B cell (primary cell): Measurements from ENCODE around the gene CACNA2D2. TPM values are rescaled to one million over a fixed set of nuclear protein-coding genes. Genes with fewer than 3 reads are reported as not detected.
A peak's percentile ranks its signal among the peaks of the same experiment; 100 is the strongest.

Source experiments
- ATAC-seq: fragments of 200-7000 bp; cut with Tn5 transposase; one replicate; pipeline ENCODE4 v1.10.0; 2021; ENCODE audit warnings: low read depth, mild to moderate bottlenecking, moderate number of reproducible peaks, moderate library complexity
- CTCF ChIA-PET: fragments of 350-600 bp; sonication (Branson Sonifier 250); formaldehyde crosslinking; loops from one replicate; lab custom pipeline; 2021; ENCODE audit warnings: antibody characterized with exemption, inconsistent platforms; lab: Charles Lee
- POLR2A ChIA-PET: fragments of 350-600 bp; sonication (Branson Sonifier 250); formaldehyde crosslinking; loops from one replicate; lab custom pipeline; 2021; ENCODE audit warnings: antibody characterized with exemption; lab: Charles Lee
- DNase-seq: peaks from one replicate; pipeline ENCODE4 v3.0.0; 2013
- H2AFZ ChIP-seq: 2 replicates; pipeline ENCODE4 v1.6.1; 2012; ENCODE audit warnings: mild to moderate bottlenecking, low read depth, low read length; ENCODE audit not compliant: insufficient read depth, poor library complexity, severe bottlenecking
- H3K27ac ChIP-seq, 2 donors: 1 replicate in 1 of 2; 2 replicates in 1 of 2; pipeline ENCODE4 v1.5.1; 2012 to 2013; ENCODE audit warnings: low read length in 2 of 2, mild to moderate bottlenecking in 2 of 2, moderate library complexity in 1 of 2
- H3K27me3 ChIP-seq, 4 experiments: fragments of 200-600 bp in 1 of 4; sonication (generic) in 1 of 4; replicated peaks in 1 of 4; 1 replicate in 2 of 4; 2 replicates in 2 of 4; pipeline versions ENCODE4 v1.6.1 to v1.7.0; 2013 to 2016; ENCODE audit warnings: low read length in 3 of 4, mild to moderate bottlenecking in 2 of 4, mixed read lengths in 1 of 4, moderate library complexity in 1 of 4; ENCODE audit not compliant: insufficient read depth in 4 of 4, control insufficient read depth in 3 of 4; ENCODE audit errors: control extremely low read depth in 1 of 4
- H3K36me3 ChIP-seq, 2 experiments: replicated peaks in 1 of 2; 1 replicate in 1 of 2; 2 replicates in 1 of 2; pipeline versions ENCODE4 v1.6.1 to v1.7.1; 2013; ENCODE audit warnings: low read length in 1 of 2; ENCODE audit not compliant: insufficient read depth in 2 of 2, control insufficient read depth in 1 of 2; ENCODE audit errors: control extremely low read depth in 1 of 2, extremely low read depth in 1 of 2
- H3K4me1 ChIP-seq, 2 donors: fragments of 200-600 bp in 1 of 2; sonication (generic) in 1 of 2; 1 replicate in 1 of 2; 2 replicates in 1 of 2; pipeline versions ENCODE4 v1.5.1 to v1.6.1; 2013 to 2017; ENCODE audit warnings: low read length in 2 of 2; ENCODE audit not compliant: control insufficient read depth in 2 of 2, insufficient read depth in 2 of 2
- H3K4me2 ChIP-seq: replicated peaks from 2 replicates; pipeline ENCODE3; 2012; ENCODE audit warnings: mild to moderate bottlenecking, low read depth, low read length; ENCODE audit not compliant: poor library complexity, severe bottlenecking
- H3K4me3 ChIP-seq, 5 experiments: fragments of 200-600 bp in 1 of 5; sonication (generic) in 1 of 5; 1 replicate in 3 of 5; 2 replicates in 2 of 5; pipeline versions ENCODE4 v1.5.1 to v1.7.0; 2011 to 2016; ENCODE audit warnings: low read length in 4 of 5, mild to moderate bottlenecking in 4 of 5, low read depth in 2 of 5, control low read depth in 1 of 5, moderate library complexity in 1 of 5; ENCODE audit not compliant: insufficient read depth in 1 of 5; ENCODE audit errors: control extremely low read depth in 1 of 5, extremely low read depth in 1 of 5
- H3K79me2 ChIP-seq: fragments of 200-600 bp; sonication (generic); one replicate; pipeline ENCODE4 v1.6.0; 2016; ENCODE audit warnings: low read length; ENCODE audit not compliant: control insufficient read depth, insufficient read depth
- H3K9ac ChIP-seq: fragments of 200-600 bp; sonication (generic); 2 replicates; pipeline ENCODE4 v1.6.1; 2017; ENCODE audit warnings: mild to moderate bottlenecking, low read length, moderate library complexity
- H3K9me3 ChIP-seq, 3 donors: one replicate each; pipeline versions ENCODE4 v1.6.1 to v1.7.1; 2013; ENCODE audit warnings: low read length in 2 of 3; ENCODE audit not compliant: control insufficient read depth in 2 of 3, insufficient read depth in 1 of 3; ENCODE audit errors: control extremely low read depth in 1 of 3
- H4K20me1 ChIP-seq: 2 replicates; pipeline ENCODE4 v1.6.0; 2012; ENCODE audit warnings: mild to moderate bottlenecking, low read length; ENCODE audit not compliant: insufficient read depth, control insufficient read depth, poor library complexity, severe bottlenecking
- H3K27ac Mint-ChIP-seq: one replicate; pipeline ENCODE4 v1.8.0; 2021; ENCODE audit warnings: mixed read lengths
- H3K27me3 Mint-ChIP-seq: one replicate; pipeline ENCODE4 v1.8.0; 2021; ENCODE audit warnings: mixed read lengths
- H3K4me1 Mint-ChIP-seq: one replicate; pipeline ENCODE4 v1.8.0; 2021; ENCODE audit warnings: mixed read lengths
- H3K4me3 Mint-ChIP-seq: one replicate; pipeline ENCODE4 v1.8.0; 2021; ENCODE audit warnings: mixed read lengths
- H3K9me3 Mint-ChIP-seq: one replicate; pipeline ENCODE4 v1.8.0; 2022; ENCODE audit warnings: mixed read lengths; ENCODE audit not compliant: insufficient read depth
- EZH2 ChIP-seq: IDR thresholded peaks from 2 replicates; pipeline ENCODE4 v1.6.1; 2012; ENCODE audit warnings: borderline replicate concordance, low read depth, mild to moderate bottlenecking, moderate library complexity, low read length; ENCODE audit not compliant: insufficient read depth, poor library complexity, severe bottlenecking
- WGBS: methylation state at CpG from one replicate; pipeline ENCODE4 v1.1.5; 2013; ENCODE audit warnings: missing lambda C conversion rate; ENCODE audit not compliant: insufficient coverage; 5-methylcytosine and 5-hydroxymethylcytosine counted together
- intact Hi-C: fragments of 100-400 bp; cut with micrococcal nuclease; formaldehyde crosslinking; loops from one replicate; pipeline ENCODE4 v1.10.0; 2022
- polyA minus RNA-seq: library from RNA; depleted of rRNA, polyadenylated mRNA; stranded (reverse); fragments of >200 nt; gene quantifications from 2 replicates; pipeline ENCODE4 v1.2.3, GENCODE V29; 2012
- polyA plus RNA-seq: library from polyadenylated mRNA; depleted of rRNA; stranded (reverse); fragments of >200 nt; gene quantifications from 2 replicates; pipeline ENCODE4 v1.2.3, GENCODE V29; 2012
- total RNA-seq, 2 donors: library from RNA; stranded (reverse); fragments of 120-200 nt in 1 of 2; gene quantifications; 1 replicate in 1 of 2; 2 replicates in 1 of 2; pipeline versions ENCODE4 v1.2.3 to v1.2.4, GENCODE V29; 2013 to 2022
- TF ChIP-seq, protein P1 (sequence below): fragments of 200-600 bp; IDR thresholded peaks from one replicate; pipeline ENCODE4 v1.8.0; 2022; ENCODE audit warnings: antibody characterized with exemption, mild to moderate bottlenecking

Gene CACNA2D2
- total RNA-seq (0.85 and 1.2 TPM in 2 replicates), polyA plus RNA-seq (0.66 and 0.69 TPM in 2 replicates), polyA minus RNA-seq (0.26 and 0.36 TPM in 2 replicates)
- total RNA-seq (2013): 0.16 TPM

DNA sequence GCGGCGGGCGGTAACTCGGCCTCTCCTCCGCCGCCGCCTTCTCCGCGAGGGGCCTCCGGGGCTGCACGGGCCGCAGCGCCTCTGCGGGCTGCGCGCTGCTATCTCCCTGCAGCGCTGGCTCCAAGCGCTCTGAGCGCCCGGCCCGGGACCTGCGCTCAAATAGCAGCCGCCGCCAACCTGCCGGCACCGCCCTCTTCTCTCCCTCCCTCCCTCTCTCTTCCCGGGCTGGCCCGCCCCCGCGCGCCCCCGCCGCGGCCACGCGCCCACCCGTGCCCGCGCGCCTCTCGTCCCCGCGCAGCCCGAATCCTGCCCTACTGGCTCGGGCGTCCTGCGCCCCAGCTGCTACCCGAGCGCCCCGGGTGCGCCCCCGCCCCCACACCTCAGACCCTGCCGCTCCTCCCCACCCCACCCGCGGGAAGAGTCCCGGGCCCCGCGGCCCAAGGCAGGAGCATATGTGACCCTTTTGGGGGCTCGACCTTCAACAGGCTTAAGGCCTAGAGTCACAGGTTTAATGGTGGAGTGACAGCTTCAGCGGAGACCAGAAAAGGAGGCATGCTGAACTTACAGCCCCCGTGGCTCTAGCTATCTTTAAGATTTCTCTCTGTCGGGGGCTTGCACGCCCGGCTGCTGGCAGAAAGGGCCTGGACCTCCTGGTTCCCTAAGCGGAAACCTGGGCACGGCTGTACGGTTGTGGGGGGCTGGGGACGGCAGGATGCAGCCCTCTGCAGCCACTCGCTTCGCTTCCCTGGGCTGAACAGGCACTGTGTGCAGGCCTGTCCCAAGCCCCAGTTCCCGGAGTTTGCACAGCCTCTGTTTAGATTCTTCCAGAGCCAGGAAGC, at the start of gene CACNA2D2:
CACNA2D2 (minus strand) TSS at position 131 of the 839 bp plus-strand sequence. CDS start 211 bp downstream, outside the sequence.
- H3K27ac Mint-ChIP-seq: no peak within 1 kb of the TSS
- CTCF ChIA-PET: interaction anchor here (1.1 kb wide), 1 partner anchor 38 kb away, joined by 3 read pairs; no protein-coding TSS in a partner anchor
- peaks cover 0 to 34% (median 12%) of the 10 kb centered on the region in 4 experiments for H3K27me3 ChIP-seq
- peaks cover 10% of the 10 kb centered on the region for H3K4me1 Mint-ChIP-seq
- H3K27me3 Mint-ChIP-seq: peaks cover 26% of the 10 kb centered on the region
- no peaks in the 10 kb centered on the region for H4K20me1 ChIP-seq
- peak within 1 kb of the TSS; percentile 65 for H2AFZ ChIP-seq
- peak within 1 kb of the TSS; percentile 56 for H3K9ac ChIP-seq
- no peak within 1 kb of the TSS for H3K27ac ChIP-seq
- H3K79me2 ChIP-seq: no peaks in the 10 kb centered on the region
- H3K9me3 ChIP-seq: no peaks in the 10 kb centered on the region
- peak; percentile 83 for ATAC-seq
- POLR2A ChIA-PET: interaction anchor here (0.5 to 0.8 kb wide), 3 partner anchors 12 to 276 kb away, joined by 3 read pairs; no protein-coding TSS in a partner anchor
- no peaks in the 10 kb centered on the region for H3K9me3 Mint-ChIP-seq
- no peaks in the 10 kb centered on the region for H3K36me3 ChIP-seq
- DNase-seq: peak; percentile 75
- WGBS: 5% methylated on average over 60 of the region's 71 CpGs
- peaks cover 15 to 16% of the 10 kb centered on the region in 2 donors for H3K4me1 ChIP-seq
- peak within 1 kb of the TSS in 3 of 5 experiments; percentile 41 to 59 (median 48) for H3K4me3 ChIP-seq
- intact Hi-C loops: loop anchor here (1.0 kb wide), 1 partner anchor 12 kb away; no protein-coding TSS in a partner anchor
- TF ChIP-seq EZH2: no peak
- TF ChIP-seq, protein P1, sequence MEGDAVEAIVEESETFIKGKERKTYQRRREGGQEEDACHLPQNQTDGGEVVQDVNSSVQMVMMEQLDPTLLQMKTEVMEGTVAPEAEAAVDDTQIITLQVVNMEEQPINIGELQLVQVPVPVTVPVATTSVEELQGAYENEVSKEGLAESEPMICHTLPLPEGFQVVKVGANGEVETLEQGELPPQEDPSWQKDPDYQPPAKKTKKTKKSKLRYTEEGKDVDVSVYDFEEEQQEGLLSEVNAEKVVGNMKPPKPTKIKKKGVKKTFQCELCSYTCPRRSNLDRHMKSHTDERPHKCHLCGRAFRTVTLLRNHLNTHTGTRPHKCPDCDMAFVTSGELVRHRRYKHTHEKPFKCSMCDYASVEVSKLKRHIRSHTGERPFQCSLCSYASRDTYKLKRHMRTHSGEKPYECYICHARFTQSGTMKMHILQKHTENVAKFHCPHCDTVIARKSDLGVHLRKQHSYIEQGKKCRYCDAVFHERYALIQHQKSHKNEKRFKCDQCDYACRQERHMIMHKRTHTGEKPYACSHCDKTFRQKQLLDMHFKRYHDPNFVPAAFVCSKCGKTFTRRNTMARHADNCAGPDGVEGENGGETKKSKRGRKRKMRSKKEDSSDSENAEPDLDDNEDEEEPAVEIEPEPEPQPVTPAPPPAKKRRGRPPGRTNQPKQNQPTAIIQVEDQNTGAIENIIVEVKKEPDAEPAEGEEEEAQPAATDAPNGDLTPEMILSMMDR: no peak
- H3K4me3 Mint-ChIP-seq: peak within 1 kb of the TSS; percentile 81
- H3K4me2 ChIP-seq: peak within 1 kb of the TSS; percentile 93

DNA sequence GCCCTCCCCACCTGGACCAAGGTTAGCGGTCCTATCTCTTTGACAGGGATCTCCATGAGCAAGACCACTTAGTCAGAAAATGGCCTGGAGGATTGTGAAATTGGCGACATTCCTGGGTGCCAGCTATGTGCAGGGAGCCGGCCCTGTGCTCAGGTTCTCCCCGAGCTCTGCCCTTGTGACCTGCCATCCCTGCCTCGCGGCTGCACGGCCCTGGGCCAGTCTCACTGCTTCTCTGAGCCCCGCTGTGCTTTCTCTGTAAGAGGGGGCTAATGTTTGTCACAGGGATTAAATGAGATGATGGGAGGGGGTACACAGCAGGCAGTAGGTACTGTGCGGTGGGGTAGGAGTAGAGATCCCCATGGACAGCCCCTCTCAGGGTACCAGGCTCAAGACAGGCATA, 49.2 kb upstream of the CACNA2D2 start:
- Mint-ChIP-seq H3K4me3 (no peak overlapping the region), H3K4me1 (no peaks in the 10 kb centered on the region), H3K9me3 (no peaks in the 10 kb centered on the region), H3K27me3 (no peaks in the 10 kb centered on the region), H3K27ac (no peak overlapping the region)
- H3K79me2 ChIP-seq: no peaks in the 10 kb centered on the region
- no peak overlapping the region for H2AFZ ChIP-seq
- TF ChIP-seq, protein P1: no peak
- no peak for TF ChIP-seq EZH2
- H3K27me3 ChIP-seq: no peaks in the 10 kb centered on the region
- no peak overlapping the region for H3K4me3 ChIP-seq
- ATAC-seq: no peak
- H3K36me3 ChIP-seq: no peaks in the 10 kb centered on the region
- no peak for DNase-seq
- ChIA-PET CTCF (interaction anchor here (0.8 to 2.3 kb wide), 2 partner anchors 60 to 63 kb away, joined by 3 to 14 read pairs; partner anchors contain the start of gene CISH), POLR2A (no interaction called here)
- H4K20me1 ChIP-seq: no peaks in the 10 kb centered on the region
- intact Hi-C loops: no loop called here
- H3K4me2 ChIP-seq: no peak overlapping the region
- H3K9me3 ChIP-seq: no peaks in the 10 kb centered on the region
- WGBS: 87% methylated on average over 9 of the region's 9 CpGs
- H3K27ac ChIP-seq: no peak overlapping the region
- H3K9ac ChIP-seq: no peak overlapping the region
- no peaks in the 10 kb centered on the region for H3K4me1 ChIP-seq
